Measurements from ENCODE around the gene DGUOK.

The DGUOK gene

DNA sequence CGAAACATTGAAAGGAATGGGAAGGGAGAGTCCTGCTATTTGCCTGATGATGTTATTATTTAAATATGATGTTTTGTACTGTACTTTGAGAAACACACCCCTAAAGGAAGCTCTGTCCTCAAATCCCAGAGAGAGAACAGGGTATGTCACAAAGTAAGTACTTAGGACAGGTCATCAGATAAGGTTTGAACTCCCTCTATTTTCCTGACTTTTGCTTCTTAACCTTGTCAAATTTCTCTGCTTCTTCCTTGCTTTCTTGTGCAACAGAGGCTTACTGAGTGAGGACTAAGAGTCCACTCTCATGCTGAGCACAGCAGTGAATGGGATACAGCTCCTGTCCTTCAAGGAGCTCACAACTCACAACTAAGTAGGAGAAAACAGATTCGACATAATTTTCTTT, 3.7 kb downstream of the DGUOK start:
- H3K4me3 ChIP-seq (replicated peaks; ENCODE audit: low read depth, low read length): no peak overlapping the region
- DNase-seq (ENCODE audit: extremely low read depth, low read depth): no peak
- TF ChIP-seq, protein P1, sequence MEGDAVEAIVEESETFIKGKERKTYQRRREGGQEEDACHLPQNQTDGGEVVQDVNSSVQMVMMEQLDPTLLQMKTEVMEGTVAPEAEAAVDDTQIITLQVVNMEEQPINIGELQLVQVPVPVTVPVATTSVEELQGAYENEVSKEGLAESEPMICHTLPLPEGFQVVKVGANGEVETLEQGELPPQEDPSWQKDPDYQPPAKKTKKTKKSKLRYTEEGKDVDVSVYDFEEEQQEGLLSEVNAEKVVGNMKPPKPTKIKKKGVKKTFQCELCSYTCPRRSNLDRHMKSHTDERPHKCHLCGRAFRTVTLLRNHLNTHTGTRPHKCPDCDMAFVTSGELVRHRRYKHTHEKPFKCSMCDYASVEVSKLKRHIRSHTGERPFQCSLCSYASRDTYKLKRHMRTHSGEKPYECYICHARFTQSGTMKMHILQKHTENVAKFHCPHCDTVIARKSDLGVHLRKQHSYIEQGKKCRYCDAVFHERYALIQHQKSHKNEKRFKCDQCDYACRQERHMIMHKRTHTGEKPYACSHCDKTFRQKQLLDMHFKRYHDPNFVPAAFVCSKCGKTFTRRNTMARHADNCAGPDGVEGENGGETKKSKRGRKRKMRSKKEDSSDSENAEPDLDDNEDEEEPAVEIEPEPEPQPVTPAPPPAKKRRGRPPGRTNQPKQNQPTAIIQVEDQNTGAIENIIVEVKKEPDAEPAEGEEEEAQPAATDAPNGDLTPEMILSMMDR (IDR thresholded peaks at IDR 0.05; ENCODE audit: low read depth, low read length, missing control alignments): no peak

DNA sequence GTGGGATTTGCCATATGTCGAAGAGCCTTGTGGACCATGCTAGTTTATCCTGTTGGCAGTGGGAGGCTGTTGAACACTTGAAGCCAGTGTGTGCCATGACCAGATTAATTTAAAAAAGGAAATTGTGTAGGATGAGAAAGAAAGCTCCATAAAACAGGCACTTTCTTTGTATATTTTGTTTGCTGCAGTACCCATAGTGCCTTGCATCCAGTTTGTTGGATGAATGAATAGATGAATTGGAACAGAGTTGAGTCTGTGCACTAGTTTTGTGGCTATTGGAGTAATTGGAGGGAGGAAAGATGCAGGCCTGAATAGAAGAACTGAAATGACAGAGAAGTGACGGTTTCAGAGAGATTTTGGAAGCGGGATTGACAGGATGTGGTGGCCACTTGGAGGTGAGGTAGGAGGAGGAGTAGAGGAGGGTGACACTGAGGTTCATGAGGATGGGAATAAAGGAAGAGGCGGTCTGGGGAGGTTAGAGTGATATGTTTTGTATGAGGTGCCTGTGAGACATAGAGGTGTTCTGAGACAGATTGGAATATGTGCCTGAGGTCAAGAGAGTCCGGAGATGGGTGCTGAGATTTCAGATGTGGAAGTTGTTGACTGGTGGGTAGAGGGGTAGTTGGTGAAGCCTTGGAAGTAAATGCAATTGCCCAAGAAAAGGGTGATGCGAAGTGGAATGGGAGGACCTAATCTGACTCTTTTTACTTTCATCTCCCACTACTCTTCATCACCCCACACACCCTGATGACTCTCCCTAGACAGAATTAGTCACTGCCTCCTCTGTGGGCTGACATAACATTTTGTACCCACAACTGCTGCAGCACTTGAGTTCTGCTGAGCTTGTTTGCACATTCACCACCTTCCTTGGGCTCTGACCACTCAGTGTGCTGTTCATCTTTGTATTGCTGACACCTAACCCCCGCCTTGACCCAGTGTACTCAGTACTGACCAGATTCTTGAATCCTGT, 5.1 kb downstream of the DGUOK start:
- TF ChIP-seq, protein P1 (IDR thresholded peaks at IDR 0.05; ENCODE audit: low read depth, low read length, missing control alignments): no peak
- DNase-seq (ENCODE audit: extremely low read depth, low read depth): no peak
- H3K4me3 ChIP-seq (replicated peaks; ENCODE audit: low read depth, low read length): no peak overlapping the region

DNA sequence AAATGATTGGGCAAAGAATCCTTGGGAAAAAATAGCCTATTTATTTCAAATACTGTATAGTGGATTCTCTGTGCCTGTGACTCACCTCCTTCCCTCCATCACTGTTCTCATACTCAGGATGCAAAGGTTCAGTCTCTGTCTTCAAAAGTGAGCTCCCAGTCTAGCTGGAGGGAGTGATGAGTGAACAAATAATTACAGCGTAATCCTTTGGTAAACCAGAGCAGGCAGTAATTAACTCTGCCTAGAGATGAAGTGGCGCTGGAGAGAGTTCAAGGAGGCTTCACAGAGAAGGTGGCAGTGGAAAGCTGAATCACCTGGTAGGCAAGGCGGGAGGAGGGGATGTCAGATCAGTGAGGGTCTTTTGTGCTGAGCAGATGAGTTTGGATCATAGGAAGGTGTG, 6.5 kb downstream of the DGUOK start:
- DNase-seq (ENCODE audit: extremely low read depth, low read depth): no peak
- TF ChIP-seq, protein P1 (IDR thresholded peaks at IDR 0.05; ENCODE audit: low read depth, low read length, missing control alignments): no peak
- H3K4me3 ChIP-seq (replicated peaks; ENCODE audit: low read depth, low read length): no peak overlapping the region

DNA sequence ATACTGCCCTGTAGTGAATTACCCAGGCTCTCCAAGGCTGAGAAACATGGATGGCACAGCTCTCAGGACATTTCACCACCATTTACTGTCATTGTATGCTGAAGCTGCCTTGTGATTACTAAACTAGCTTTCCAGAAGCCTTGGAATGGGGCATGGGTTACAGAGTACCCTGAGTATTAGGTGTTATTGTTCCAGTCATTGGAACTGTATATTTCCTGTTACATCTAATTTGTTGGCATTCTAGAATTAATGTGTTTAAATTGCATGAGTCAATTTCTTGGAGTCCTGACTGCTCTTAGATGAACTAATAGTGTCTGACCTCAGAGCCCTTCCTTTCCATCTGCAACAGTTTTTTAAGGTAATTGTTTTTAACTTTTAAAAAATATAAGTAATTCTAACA, 9.0 kb downstream of the DGUOK start:
- DNase-seq (ENCODE audit: extremely low read depth, low read depth): no peak
- TF ChIP-seq, protein P1 (IDR thresholded peaks at IDR 0.05; ENCODE audit: low read depth, low read length, missing control alignments): no peak
- H3K4me3 ChIP-seq (replicated peaks; ENCODE audit: low read depth, low read length): no peak overlapping the region

DNA sequence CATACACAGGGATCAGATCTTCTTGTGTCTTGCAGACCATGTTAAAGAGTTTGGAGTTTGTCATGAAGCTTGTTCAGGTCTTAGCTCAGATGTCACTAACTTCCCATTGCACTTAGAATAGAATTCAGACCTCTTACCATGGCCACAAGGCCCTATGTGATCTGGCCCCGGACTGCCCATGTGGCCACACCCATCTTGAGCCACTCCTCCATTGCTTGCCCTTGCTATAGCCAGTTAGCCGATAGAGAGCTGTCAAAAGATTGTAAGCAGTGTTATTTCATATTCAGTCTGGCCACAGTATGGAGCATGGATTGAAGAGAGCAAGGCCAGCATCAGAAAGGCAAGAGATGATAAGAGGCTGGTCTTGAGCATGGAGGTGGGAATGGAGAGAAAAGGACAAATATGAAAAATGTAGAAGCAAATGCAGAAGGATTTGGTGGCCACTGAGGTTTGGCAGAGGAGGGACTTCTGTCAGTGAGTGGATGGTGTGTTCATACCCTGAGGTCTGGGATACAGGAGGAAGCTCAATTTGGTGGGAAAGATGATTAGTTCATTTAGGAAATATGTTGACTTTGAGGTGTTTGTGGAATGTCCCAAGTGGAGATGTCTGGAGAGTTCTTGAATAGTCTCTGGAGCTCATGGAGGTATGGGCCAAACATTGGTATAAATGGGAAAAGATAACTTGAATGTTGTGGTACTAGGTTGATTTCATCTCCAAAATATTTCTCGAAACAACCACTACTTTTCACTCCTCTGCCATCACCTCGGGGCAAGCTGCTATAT, 10.6 kb downstream of the DGUOK start:
- H3K4me3 ChIP-seq (replicated peaks; ENCODE audit: low read depth, low read length): no peak overlapping the region
- no peak for DNase-seq (ENCODE audit: extremely low read depth, low read depth)
- TF ChIP-seq, protein P1 (IDR thresholded peaks at IDR 0.05; ENCODE audit: low read depth, low read length, missing control alignments): no peak

DNA sequence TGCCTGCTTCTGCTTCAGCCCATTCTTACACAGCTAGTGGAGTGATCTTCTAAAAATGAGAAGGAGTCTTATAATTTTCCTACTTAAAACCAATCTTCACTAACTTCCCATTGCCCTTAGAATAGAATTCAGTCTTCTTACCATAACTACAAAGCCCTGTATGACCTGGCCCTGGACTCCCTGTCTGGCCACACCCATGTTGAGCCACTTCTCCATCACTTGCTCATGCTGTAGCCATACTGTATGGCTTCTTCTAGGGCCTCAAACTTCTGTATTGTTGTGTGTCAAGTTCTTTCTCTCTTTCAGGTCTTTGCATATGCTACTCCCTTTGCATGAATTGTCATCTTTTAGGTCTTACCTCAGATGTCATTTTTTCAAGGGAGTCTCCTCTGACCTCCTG, 11.2 kb downstream of the DGUOK start:
- DNase-seq (ENCODE audit: extremely low read depth, low read depth): no peak
- TF ChIP-seq, protein P1 (IDR thresholded peaks at IDR 0.05; ENCODE audit: low read depth, low read length, missing control alignments): no peak
- H3K4me3 ChIP-seq (replicated peaks; ENCODE audit: low read depth, low read length): no peak overlapping the region

Measured in HFF-Myc (cell line).